GM19351 (cell line): Measurements from ENCODE around the gene ABCC8.

Source experiments
- ATAC-seq: cut with Tn5 transposase; IDR thresholded peaks from one replicate; pipeline ENCODE4 v1.9.1; 2021; ENCODE audit warnings: mild to moderate bottlenecking, moderate library complexity; ENCODE audit not compliant: unreplicated experiment

ABCC8 gene

DNA sequence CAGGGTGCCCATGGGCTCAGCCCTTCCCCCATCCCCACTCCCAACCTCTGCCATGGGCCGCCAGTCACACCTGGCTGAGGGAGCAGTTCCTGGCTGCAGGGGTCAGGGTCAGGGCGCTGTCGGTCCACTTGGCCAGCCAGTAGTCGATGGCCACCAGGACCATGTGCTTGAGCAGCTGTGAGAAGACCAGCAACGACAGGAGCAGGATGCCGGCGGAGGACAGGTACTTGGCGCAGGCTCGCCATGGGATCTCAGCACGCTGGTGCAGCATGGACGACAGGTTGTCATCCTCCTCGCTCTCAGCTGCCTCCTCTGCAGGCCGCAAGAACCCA, 69.9 kb downstream of the ABCC8 start:
- no peak for ATAC-seq

DNA sequence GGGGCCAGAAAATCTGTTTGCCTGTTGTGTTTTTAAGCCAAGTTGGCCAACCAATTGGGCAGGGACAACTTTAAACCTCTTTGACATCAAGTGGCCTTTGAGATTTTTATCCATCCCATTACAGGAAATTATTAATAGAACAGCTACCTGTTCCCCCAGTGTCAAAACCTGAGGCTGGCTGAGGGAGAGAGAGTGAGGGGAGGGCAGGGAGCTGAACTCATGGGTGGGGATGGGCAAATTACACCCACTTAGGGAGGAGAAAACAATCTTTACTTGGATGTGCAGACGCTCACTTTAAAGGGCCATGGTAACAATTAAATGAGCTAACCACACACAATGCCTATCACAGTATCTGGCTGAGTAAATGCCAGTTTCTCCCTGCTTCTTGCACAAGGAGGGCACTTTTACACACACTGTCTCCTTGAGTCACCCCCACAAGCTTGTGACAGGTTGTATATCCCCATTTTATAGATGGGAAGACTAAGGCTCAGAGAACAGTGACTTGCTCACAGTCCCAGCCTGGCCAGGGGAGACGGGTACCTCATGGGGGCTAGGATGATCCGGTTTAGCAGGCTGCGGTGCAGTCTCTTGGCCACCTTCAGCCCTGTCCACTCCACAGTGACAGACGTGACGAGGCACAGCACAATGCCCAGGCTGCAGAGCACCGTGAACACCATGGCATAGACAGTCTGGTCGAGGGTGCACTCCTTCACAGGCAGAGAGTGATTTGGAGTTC, 70.4 kb downstream of the ABCC8 start:
- ATAC-seq, result no peak

DNA sequence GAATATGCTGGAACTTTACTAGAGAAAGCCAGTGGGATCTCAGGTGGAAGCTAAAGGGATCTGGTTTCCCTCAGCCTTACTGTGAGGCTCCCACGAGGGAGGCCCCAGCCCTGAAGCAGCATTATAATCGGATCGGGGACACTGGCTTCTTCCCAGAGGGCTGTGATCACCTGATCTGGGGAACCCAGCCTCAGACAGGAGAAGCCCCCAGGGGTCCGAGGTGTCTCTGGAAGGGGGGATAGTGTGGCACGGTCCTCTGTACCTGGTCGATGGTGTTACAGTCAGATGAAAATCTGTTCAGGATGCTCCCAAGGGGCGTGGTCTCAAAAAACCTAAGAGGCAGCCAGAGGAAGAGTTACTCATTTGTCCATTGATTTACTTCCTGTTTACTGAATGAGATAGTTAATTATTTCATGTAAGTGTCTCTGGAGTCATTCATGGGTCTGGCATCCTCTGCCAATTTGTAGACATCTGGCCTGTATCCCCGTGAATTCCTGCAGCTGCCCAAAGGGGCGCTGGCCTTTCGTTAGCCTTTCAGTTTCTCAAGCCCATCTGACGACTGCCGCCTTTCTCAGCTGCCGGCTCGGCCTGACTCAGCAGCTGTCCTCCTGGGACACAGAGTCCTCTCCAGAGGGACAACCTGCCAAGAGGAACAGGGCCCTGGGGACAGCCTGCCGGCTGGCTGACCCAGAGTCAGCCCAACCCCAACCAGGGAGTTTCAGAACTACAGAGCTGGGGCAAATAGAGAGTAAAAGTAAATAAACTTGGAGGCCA, 71.2 kb downstream of the ABCC8 start:
- ATAC-seq, result no peak

DNA sequence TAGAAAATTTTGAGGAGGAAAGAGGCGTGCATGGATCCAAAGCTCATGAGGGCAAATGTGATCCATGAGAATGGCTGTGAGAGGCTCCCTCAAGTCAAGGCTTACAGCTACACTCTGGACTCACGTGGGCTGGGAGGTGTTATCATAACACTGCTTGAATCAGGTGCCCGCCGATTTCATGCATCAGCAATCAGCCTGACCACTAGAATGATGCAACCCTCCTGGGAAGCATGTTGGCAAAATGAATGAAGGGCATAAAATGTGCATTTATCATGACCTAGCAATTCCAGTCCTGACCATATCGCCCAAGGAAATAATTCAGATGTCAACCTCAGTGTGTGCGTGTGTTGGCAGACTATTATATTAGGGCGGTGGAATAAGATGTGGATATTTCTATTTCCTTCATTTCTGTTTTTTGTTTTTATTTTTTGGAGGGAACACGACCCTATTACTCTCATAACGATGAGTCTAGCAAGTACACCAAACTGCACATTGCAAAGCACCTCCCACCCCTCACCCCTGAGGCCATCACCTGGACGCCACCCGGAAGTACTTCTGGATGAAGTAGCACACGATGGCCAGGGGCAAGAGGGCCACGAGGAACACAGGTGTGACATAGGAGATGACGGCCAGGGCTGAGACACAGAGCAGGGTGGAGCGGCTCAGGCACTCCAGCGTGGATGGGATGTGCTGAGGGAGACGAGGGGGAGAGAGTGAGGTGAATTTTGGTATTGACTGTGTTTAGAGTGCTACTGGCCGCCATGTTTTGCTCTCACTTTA, 72.5 kb downstream of the ABCC8 start:
- ATAC-seq, result no peak

DNA sequence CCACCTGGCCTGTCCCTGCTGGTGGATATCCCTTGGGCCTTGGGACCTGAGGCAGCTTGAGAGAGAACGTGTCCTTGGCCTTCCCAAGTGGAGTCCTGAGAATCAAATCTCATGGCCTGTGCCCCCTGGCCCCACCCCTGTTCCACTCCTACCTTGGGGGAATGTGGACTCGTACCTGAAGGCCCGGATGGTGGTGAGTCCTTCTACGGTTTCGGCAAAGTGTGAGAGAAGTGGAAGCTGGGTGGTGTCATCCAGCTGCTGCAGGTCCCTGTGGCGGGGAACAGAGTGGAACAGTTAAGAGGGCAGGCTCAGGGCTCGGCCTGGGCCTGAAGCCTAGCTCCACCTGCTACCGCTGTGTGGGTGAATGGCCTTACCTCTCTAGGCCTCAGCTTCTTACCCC, 74.2 kb downstream of the ABCC8 start:
- ATAC-seq, result no peak

DNA sequence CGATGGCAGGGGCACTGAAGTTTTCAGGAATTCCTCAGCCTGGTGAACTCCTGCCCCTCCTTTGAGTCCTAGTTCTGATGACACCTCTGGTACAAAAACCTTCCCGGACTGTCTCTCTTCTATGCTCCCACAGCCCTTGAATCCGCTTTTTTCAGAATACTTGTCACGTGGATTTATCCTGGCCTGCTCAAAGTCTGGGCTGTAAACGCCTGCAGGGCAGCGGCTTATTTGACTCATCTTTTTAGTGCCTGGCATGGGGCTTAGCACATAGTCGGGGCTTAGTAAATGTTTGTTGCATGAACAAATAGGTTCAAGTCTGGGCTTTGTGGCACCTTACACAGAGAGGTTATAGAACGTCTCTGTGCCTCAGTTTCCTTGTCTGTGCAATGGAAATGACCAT, 74.8 kb downstream of the ABCC8 start:
- ATAC-seq, result no peak

DNA sequence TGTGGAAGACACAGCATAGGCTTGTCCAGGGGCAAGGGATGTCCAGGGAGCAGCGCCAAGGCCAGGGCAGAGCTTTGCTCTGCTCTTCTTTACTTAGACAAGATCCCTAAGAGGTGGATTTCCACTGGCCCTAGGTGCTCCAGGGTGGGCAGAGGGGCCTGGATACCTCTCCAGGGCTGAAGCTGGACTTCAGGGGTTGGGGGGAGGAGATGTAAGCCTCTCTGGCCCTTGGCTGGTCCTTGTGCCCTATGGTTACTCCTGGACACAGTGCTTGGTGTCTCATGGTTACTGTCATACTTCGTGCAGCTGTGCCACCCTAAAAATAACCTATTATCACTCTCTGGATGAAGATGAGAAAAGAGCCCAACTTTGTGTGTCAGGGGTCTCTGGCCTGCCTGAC, 75.3 kb downstream of the ABCC8 start:
- no peak for ATAC-seq

DNA sequence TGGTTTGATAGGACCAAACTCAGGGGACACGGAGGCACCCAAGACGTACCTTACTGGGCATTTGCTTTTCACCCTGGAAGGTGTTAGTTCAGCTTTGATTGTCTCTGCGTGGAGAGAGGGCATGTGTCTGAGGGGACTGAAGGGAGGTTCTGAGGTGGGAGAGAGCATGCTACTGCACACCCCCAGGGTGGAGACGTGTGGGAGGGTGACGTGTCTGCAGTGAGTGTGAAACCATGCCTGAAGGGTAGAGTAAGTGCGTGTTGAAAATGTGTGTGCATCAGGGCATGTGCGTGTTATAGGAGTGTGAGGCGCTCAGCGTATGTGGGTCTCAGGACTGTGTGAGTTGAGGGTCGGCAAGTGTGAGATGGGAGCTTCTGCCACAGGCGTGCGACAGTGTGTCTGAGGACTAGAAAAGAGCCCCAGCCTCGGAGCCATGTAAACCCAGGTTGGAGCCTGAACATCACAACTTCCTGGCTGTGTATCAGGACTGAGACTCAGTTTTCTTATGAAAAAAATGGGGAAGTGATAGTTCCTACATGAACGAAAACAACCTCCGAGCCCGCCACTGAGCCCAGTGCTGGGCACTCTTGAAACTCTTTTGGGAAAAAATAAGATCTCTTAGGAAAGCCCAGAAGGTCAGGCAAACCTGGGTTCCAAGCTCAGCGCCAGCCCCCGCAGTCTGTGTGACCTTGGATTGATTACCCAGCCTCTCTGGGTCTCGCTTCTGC, 76.4 kb downstream of the ABCC8 start:
- peak; percentile 80 for ATAC-seq

DNA sequence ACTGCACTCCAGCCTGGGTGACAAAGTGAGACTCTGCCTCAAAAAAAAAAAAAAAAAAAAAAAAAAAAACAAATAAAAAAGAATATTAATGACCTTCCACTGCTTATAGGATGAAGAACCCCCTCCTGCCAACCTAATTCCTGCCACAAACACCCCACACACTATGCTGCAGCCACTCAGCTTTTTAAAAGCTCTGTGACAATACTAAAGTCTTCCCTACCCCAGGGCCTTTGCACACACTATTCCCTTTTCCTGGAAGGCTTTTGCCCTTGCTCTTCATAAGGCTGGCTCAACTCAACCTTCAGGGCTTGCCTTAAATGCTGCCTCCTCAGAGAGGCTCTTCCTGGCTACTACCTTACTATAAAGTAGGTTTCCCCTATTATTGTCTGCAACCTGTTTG, 77.4 kb downstream of the ABCC8 start:
- no peak for ATAC-seq

DNA sequence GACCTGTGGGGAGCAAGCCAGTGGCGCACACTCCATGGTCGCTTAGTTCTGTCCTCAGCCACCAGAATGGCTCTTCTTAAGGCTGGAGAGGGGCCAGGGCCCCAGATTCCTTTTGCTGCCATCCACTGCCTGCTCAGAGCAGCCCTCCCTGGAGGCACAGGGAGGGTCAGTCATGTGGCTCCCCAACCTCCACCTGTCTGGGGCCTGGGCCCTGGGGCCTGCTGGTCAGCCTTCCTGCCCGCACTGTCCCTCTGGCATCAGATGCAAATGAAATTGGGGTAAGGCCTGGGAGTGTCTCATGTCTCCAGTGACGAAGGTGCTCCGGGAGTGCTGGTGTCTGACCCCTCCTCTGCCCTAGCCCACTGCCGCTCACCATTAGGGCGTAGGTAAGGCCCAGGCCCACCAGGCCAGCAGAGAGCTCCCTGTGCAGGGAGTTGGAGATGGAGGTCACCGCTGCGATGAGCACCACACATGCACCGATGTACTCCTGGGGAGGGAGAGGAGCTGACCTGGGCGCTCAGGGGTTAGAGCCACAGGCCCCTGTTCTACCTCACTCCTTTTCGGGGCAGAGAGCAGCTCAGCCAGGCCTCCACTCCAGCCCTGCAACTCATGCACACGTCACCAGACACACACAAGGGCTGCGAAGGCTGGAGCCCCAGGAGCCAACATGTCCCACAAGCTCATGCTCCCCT, 79.2 kb downstream of the ABCC8 start:
- no peak for ATAC-seq

DNA sequence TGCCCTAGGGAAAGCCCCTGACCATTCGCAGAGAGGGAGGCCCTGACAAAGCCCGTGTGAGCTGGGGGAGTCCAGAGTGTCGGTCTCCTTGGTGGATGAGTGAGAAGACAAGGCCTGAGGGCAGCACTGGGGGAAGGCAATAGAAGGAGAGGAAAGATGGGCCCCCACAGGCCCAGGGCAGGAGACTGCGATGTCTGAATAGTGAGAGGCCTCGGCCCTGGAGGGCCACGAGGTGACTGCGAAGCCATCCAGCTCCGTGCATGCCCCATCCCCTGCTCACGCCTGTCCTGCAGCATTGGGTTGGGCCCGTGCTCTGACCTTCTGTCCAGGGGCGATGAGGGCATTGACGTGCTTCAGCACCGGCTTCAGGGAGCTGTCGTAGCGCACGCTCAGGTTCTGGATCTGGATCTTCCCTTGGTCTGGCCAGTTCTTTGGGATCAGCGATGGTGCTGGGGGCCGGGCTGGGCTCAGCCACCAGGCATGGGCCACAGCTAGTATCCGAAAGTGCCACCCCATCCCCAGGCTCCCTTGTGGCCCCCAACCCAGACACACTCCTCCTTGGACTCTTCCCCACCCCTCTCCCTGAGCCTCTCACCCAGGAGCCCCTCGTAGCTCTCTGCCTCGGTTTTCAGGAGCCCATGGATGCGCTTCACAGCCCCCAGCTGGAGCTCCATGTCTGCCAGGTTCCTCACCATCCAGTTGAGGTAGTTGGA, 79.9 kb downstream of the ABCC8 start:
- ATAC-seq, result no peak

DNA sequence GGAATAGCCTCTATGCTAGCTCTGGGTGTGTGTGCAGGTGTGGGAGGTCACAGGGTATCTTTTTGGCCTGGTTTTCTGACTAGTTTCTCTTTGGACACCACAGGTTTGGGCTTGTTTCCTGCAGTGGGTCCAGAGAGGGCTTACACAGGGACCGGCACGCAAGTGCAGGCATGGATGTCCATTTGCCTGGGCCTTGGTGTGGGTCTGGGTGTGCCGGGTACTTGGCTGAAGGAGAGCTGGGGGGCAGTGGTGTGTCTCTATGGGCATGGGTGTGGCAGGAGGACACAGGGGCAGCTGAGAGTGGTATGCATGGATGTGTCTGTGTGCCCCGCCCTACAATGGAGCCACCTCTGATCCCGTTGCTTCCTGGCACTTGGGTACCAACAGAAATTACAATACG, 80.7 kb downstream of the ABCC8 start:
- ATAC-seq, result no peak

DNA sequence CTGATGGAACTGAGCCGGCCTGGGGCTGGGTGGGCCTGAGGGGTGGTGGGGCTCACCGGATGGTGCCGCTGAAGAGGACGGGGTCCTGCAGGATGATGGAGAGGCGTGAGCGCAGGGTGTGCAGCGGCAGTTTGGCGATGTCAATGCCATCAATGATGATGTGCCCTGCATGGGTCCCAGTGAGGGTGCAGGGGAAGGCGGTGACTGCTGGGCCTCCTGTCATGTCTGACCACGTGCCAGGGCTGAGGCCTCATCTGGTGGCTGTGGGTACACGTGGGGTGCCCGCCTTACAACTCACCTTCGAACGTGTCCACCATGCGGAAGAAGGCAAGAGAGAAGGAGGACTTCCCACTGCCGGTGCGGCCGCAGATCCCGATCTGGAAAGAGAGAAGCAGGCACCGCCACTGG, 81.1 kb downstream of the ABCC8 start:
- ATAC-seq, result no peak

DNA sequence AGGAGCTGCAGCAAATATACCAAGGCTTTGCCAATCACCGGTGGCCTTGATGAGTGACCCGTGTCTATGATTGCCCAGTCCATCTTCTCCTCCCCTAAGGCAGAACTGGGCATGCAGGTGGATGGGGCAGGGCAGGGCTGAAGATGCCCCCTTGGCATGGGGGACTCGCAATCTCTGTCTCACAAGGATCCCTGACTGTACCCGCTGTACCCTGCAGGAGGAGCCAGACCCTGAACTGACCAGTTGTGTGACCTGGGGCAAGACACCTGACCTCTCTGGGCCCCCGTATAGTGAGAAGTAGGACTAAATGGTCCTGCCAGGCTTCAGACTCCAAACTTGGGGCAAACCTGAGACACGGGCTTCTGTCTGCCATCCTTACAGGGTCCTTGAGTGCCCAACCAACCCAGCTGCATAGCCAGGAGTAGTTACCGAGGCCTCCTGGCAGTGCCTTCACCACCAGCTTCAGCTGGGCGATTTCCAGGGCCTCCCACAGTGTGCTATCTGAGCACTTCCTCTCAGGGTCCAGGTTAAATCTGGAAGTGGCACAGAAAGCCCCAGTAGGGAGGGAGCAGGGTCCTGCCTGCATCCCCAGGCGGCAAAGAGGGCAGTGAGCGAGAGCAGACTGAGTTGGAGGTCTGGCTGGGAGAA, 81.8 kb downstream of the ABCC8 start:
- no peak for ATAC-seq

DNA sequence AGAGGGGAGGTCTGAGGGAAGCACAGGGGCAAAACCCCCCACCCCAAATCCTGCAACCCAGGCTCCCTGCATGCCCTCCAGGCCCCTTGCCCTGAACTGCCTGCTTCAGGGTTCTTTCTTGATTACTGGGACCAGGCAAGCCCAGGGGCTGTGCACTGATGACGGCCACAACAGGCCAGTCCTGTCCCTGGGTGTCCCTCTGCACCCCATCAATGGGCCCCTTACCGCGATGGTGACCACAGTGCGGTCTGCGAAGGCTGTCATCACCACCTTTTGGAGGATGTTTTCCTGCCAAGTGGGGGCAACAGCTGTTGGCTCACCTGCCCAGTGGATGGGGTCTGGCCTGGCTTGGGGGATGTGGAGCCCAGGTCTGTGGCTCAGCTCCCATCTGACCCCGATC, 83.2 kb downstream of the ABCC8 start:
- ATAC-seq, result no peak

DNA sequence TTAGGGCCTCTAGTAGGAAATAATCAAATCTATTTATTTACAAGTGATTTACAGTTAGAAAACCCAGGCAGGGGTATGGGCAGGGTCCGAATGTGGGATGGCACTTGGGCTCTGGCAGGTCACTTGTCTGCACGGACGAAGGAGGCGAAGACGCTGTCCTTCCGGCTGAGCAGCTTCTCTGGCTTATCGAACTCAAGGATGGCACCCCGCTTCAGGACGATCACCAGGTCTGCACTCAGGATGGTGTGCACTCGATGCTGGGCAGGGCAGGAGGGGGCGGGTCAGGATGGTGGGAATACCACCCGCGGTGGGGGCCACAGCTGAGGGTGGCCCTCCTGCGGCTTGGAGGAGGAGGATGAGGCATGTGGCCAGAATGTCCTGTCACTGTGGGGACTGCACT, 83.8 kb downstream of the ABCC8 start:
- no peak for ATAC-seq

DNA sequence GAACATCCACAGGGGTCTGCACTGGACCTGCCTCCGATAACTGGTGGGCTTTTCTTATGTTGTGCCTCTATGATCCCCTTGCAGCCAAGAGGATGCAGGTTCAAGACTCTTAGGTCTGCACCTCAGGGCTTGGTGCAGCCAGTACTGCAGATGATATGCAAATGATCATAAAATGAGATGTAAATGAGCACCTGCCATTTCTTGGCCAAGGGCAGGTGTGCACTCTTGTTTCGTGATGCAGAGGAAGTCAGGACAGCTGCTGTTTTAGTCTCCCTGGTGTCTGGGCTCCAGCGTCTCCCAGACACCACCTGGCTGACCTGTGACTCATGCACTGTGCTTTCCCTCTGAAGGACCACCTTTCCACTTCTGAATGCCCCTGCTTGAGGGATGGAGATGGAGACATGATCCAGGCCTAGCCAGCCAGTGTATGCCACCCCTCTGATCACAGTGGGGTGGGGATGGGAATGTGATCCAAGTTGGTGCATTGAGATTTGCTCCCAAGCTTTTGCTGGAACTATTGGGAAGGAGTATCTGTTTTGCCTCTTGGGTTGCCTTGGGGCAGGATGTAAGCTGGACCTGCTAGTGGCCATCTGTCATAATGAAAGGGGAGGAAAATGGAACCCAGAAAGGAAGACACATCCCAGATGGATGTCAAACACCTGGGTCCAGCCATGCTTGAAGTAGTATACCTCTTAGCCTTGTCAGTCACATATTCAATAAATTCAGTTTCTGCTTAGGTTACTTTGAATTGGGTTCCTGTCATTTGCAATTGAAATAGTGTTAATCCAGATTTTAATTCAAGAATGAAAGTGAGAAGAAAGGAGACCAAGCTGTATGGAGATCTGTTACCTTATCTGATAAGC, 84.9 kb downstream of the ABCC8 start:
- ATAC-seq, result no peak

DNA sequence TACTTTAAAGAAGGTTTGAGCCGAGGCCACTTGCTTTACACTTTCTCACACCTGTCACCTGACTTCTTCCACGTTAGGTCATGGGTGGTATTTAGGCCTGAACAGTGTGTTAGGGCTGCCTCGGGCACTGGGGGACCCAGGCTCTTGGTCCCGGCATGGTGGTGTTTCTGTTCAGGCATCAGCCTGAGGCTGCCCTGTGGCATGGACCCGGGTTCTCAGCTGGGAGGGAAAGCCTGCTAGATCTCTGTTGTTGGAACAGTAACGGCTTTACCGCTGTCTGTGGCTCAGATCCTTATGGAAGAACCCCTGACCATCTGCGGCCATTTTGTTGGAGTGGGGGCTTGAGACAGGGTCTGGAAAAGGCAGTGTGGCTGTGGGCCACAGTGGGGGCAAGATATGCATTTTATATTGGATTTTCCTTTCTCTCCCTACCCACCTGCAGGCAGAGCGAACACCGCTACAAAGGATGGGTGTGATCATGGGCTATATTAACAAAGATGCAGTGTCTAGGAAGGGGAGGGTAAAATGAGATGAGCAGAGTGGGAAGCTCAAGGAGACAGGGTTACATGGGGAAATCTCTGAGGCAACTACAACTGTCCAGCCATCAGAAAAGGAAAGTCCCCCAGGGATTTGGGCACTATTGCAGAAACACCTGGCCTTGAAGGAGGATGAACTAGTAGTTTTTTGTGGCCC, 86.5 kb downstream of the ABCC8 start:
- ATAC-seq, result no peak
